ENCODE results near the gene FGD3.
A peak's percentile ranks its signal among the peaks of the same experiment; 100 is the strongest.

Gene FGD3

DNA sequence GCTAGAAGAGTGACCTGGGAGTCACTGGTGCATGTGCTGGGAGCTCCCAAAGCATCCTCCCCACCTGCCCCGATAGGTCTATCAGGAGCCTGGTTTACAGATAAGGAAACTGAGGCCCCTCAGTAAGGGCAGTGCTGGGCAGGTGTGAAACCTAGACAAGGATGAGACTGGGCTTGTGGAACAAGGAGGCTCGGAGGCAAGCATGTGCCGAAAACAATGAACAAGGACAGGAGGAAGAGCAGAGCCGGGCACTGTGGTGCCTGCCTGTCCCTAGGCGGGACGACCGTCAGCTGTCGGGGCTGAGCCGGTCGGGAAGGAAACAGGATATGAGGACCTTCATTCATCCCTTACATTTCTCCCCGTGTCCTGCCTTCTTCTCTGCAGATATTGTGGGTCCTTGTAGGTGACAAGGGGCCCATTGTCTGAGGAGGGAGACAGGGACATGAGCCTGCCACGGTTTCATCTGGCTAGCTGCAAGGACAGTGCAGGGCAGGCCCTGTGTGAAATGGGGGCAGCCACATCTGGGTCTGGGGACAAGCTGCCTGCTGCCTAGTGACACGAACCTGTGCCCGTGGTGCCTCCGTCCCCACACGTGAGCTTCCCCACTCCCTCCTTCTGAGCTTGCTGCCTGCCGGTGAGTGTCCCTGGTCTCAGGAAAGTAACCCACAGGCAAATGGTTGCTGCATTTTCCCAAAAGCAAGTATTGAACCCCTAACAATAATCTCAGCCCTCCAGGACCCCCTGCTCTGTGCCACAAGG lies 18.6 kb downstream of the FGD3 start:
- TF ChIP-seq, protein P1, sequence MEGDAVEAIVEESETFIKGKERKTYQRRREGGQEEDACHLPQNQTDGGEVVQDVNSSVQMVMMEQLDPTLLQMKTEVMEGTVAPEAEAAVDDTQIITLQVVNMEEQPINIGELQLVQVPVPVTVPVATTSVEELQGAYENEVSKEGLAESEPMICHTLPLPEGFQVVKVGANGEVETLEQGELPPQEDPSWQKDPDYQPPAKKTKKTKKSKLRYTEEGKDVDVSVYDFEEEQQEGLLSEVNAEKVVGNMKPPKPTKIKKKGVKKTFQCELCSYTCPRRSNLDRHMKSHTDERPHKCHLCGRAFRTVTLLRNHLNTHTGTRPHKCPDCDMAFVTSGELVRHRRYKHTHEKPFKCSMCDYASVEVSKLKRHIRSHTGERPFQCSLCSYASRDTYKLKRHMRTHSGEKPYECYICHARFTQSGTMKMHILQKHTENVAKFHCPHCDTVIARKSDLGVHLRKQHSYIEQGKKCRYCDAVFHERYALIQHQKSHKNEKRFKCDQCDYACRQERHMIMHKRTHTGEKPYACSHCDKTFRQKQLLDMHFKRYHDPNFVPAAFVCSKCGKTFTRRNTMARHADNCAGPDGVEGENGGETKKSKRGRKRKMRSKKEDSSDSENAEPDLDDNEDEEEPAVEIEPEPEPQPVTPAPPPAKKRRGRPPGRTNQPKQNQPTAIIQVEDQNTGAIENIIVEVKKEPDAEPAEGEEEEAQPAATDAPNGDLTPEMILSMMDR (conservative IDR thresholded peaks at IDR 0.05; ENCODE audit: low read length), result no peak
- DNase-seq (ENCODE audit: low read depth), result no peak
- no peak overlapping the region for H3K4me3 ChIP-seq (ENCODE audit: low read length)

DNA sequence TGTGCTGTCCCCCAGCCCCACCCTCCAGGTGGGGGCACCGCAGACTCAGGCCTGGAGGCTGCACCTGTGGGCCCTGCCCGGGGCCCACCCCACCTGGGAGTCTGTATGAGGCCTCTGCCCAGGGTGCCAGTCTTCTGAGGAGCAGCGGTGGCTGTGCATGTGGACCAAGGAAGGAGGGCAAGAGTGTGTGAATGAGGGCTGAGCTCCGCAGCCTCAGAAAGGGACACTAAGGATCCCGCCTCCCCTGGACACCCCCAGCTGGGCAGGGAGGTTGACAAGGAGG lies 19.1 kb downstream of the FGD3 start:
- no peak overlapping the region for H3K4me3 ChIP-seq (ENCODE audit: low read length)

DNA sequence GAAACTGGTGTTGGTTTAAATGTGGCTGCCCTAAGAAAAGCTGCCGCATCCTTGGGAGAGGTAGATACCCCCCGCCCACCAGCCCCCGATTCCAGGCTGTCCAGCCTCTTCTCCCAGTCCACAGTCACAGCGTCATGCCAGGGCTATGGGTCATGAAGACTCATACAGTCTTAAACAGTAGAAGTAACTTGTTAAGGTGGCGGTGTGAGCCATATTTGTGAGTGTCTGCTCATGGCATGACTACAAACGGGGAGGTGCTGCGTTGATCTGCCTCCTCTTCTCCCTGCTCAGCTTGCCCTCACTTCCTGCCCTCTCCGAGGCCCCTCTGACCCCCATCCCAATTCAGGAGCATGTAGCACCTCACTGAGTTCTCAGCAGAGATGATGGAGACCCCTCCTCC lies 20.8 kb downstream of the FGD3 start:
- no peak overlapping the region for H3K4me3 ChIP-seq (ENCODE audit: low read length)
- TF ChIP-seq, protein P1 (conservative IDR thresholded peaks at IDR 0.05; ENCODE audit: low read length), result no peak
- no peak for DNase-seq (ENCODE audit: low read depth)

More for the DNA sequence above, 19.1 kb downstream of the FGD3 start:
- TF ChIP-seq, protein P1 (conservative IDR thresholded peaks at IDR 0.05; ENCODE audit: low read length), result no peak
- DNase-seq (ENCODE audit: low read depth), result no peak

DNA sequence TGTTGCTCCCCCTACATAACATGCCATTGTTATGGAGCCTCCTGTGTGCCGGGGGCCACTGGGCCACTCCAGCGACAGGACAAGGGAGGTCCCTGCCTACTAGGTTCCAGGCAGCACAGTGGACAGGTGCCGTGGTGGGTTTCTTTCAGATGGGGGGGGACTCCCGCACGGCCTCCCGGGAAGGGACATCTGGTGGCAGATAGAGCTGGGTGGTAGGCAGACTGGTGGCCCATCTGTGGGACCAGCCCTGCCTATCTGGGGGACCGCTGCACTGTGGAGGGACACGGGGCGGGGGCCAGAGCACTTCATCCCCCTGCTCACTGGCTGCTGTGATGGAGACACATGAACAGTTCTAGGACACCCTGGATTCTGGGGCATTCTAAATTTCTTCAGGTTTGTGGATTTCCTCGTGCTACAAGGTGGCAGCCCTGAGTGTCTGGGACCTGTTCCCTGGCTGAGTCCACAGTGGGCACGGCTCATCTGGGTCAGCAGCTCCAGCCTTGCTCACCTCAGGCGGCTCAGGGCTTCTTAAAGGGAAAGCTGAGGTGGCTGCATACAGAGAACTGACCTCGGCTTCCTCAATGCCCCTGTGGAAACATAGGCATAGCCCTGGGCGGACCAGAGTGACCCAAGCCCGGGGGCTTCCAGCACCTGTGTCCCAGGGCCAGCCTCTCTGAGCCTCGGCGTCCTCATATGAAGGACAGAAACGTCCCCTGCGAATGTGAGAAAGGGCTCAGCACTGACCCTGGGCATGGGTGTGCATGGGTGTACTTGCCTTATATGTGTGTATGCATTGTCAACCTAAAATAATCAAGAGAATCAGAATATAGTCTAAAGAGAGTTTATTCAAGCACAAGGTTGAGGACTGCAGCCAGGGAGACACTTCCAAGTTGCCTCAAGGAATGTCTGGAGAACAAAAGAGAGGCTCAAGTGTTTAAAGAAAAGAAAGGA lies 22.5 kb downstream of the FGD3 start:
- no peak overlapping the region for H3K4me3 ChIP-seq (ENCODE audit: low read length)
- DNase-seq (ENCODE audit: low read depth), result no peak
- TF ChIP-seq, protein P1 (conservative IDR thresholded peaks at IDR 0.05; ENCODE audit: low read length), result no peak

DNA sequence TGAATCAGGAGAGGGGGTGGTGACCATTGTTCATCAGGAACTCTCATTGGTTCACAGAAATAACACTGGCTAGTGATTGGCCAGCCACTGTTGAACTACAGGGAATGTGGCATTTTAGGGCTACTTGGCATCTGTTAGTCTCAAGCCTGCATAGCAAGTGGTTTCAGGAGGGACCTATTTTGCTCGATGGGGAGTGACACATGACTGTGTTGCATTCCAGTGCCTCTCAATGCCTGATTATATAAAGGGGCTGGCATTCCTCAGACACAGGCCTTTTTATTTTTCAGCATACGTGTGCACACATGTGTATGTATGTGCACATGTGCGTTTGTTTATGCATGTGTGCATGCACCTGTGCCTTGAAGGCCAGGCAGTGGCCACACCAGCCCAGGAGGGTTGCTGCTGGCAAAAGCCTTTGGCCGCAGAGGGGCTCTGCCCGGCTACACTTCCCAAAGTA lies 23.2 kb downstream of the FGD3 start:
- no peak overlapping the region for H3K4me3 ChIP-seq (ENCODE audit: low read length)
- TF ChIP-seq, protein P1 (conservative IDR thresholded peaks at IDR 0.05; ENCODE audit: low read length), result no peak
- peak; percentile 16 for DNase-seq (ENCODE audit: low read depth)

DNA sequence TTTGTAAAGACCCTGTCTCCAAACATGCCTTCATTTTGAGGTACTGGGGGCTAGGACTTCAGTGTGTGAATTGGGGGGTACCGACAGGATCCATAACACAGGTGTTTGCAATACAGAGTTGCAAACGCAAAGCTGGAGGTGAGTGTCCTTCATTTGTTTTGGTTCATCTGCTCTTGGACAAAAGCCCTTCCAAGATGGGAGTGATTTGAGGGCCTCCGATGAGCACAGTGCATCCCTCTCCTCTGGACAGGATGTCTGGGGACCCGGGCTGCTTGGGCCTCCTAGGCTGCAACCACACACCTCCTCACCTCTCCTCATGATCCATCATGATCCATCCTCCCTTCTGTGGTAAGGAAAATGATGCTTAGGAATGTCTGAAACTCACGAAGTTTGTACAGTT lies 23.8 kb downstream of the FGD3 start:
- no peak overlapping the region for H3K4me3 ChIP-seq (ENCODE audit: low read length)
- TF ChIP-seq, protein P1 (conservative IDR thresholded peaks at IDR 0.05; ENCODE audit: low read length), result no peak
- DNase-seq (ENCODE audit: low read depth), result no peak
